GM12801 (cell line): ENCODE data around the gene PIEZO2.

Experiments used
- CTCF ChIP-seq: IDR thresholded peaks from one replicate; pipeline ENCODE4 v1.5.1; 2011; ENCODE audit warnings: control low read depth; ENCODE audit not compliant: insufficient read length; ENCODE audit errors: extremely low read depth

Gene PIEZO2

GRCh38 chr18:10794771-10795170, 354.6 kb downstream of the PIEZO2 start:
- no peak for TF ChIP-seq CTCF

GRCh38 chr18:10793730-10794370, 355.5 kb downstream of the PIEZO2 start:
- TF ChIP-seq CTCF: no peak

- TF ChIP-seq CTCF: no peak
Measured at GRCh38 chr18:10792181-10792580, 357.2 kb downstream of the PIEZO2 start.

- TF ChIP-seq CTCF: no peak
Measured at GRCh38 chr18:10791169-10791831, 358.1 kb downstream of the PIEZO2 start.

- no peak for TF ChIP-seq CTCF
Measured at GRCh38 chr18:10789180-10789579, 360.2 kb downstream of the PIEZO2 start.

GRCh38 chr18:10787293-10787901, 362.0 kb downstream of the PIEZO2 start:
- TF ChIP-seq CTCF: no peak

GRCh38 chr18:10785798-10786197, 363.6 kb downstream of the PIEZO2 start:
- no peak for TF ChIP-seq CTCF
